ENCODE results near the gene PBX1. TPM values are rescaled to one million over a fixed set of nuclear protein-coding genes. Genes with fewer than 3 reads are reported as not detected.

The PBX1 gene
- total RNA-seq, 1 experiment from 2014 or later = 11.1 TPM

GRCh38 chr1:164806531-164806930 is 247.5 kb downstream of the PBX1 start:
- no peak for DNase-seq (ENCODE audit: low spot score)

GRCh38 chr1:164813776-164814175 is 254.8 kb downstream of the PBX1 start:
- no peak for DNase-seq (ENCODE audit: low spot score)

- no peak for DNase-seq (ENCODE audit: low spot score)
These were observed 262.7 kb downstream of the PBX1 start for GRCh38 chr1:164821648-164822047.

GRCh38 chr1:164823486-164824279 is 264.7 kb downstream of the PBX1 start:
- DNase-seq (ENCODE audit: low spot score) = no peak

- no peak for DNase-seq (ENCODE audit: low spot score)
These were observed 265.6 kb downstream of the PBX1 start for GRCh38 chr1:164824542-164824941.

GRCh38 chr1:164830628-164831027 is 271.6 kb downstream of the PBX1 start:
- peak; percentile 5 for DNase-seq (ENCODE audit: low spot score)

GRCh38 chr1:164834641-164835040 is 275.7 kb downstream of the PBX1 start:
- DNase-seq (ENCODE audit: low spot score) = no peak

- no peak for DNase-seq (ENCODE audit: low spot score)
These were observed 277.6 kb downstream of the PBX1 start for GRCh38 chr1:164836614-164837018.

- no peak for DNase-seq (ENCODE audit: low spot score)
These were observed 279.8 kb downstream of the PBX1 start for GRCh38 chr1:164838786-164839185.

GRCh38 chr1:164840936-164841335 is 282.0 kb downstream of the PBX1 start:
- DNase-seq (ENCODE audit: low spot score) = no peak

- no peak for DNase-seq (ENCODE audit: low spot score)
These were observed 282.9 kb downstream of the PBX1 start for GRCh38 chr1:164841702-164842465.

GRCh38 chr1:164842870-164843269 is 283.9 kb downstream of the PBX1 start:
- DNase-seq (ENCODE audit: low spot score) = no peak

GRCh38 chr1:164843743-164844500 is 284.9 kb downstream of the PBX1 start:
- DNase-seq (ENCODE audit: low spot score) = no peak

GRCh38 chr1:164846731-164847691 is 288.0 kb downstream of the PBX1 start:
- DNase-seq (ENCODE audit: low spot score) = no peak

- no peak for DNase-seq (ENCODE audit: low spot score)
These were observed 294.2 kb downstream of the PBX1 start for GRCh38 chr1:164853146-164853545.

- no peak for DNase-seq (ENCODE audit: low spot score)
These were observed 296.8 kb downstream of the PBX1 start for GRCh38 chr1:164855716-164856329.

GRCh38 chr1:164856381-164856780 is 297.4 kb downstream of the PBX1 start:
- DNase-seq (ENCODE audit: low spot score) = no peak

GRCh38 chr1:164857439-164857838 is 298.5 kb downstream of the PBX1 start:
- DNase-seq (ENCODE audit: low spot score) = no peak

- DNase-seq (ENCODE audit: low spot score) = no peak
These were observed 299.2 kb downstream of the PBX1 start for GRCh38 chr1:164858096-164858632.

GRCh38 chr1:164861632-164862031 is 302.6 kb downstream of the PBX1 start:
- no peak for DNase-seq (ENCODE audit: low spot score)

All from HT-29 (cell line).